Panc1 (cell line): ENCODE data around the gene PBX1. TPM values are rescaled to one million over a fixed set of nuclear protein-coding genes. Genes with fewer than 3 reads are reported as not detected.

Experiments used
- ATAC-seq: fragments of 200-7000 bp; cut with Tn5 transposase; 2 replicates; pipeline ENCODE4 v1.9.1; 2020; ENCODE audit warnings: mild to moderate bottlenecking, moderate library complexity
- BruUV-seq: library from RNA; stranded (reverse); fragments of 400-500 nt; replicated peaks from 2 replicates; lab custom pipeline; 2021; lab: Mats Ljungman, UMichigan
- CTCF ChIA-PET: fragments of 300-600 bp; sonication (Branson Sonifier 250); formaldehyde crosslinking; loops from one replicate; lab custom pipeline; 2022; ENCODE audit warnings: antibody characterized with exemption; lab: Charles Lee
- POLR2A ChIA-PET: fragments of 300-600 bp; sonication (Branson Sonifier 250); formaldehyde crosslinking; loops from one replicate; lab custom pipeline; 2022; ENCODE audit warnings: antibody characterized with exemption; lab: Charles Lee
- DNase-seq: peaks from one replicate; pipeline ENCODE4 v3.0.0-alpha.2; 2010; ENCODE audit warnings: low read depth, low spot score
- H3K27ac ChIP-seq: 2 replicates; pipeline ENCODE4 v1.5.1; 2011; ENCODE audit warnings: mild to moderate bottlenecking, low read length, inconsistent platforms
- H3K27me3 ChIP-seq: fragments of 200-500 bp; sonication (Bioruptor generic); 2 replicates; pipeline ENCODE4 v1.6.0; 2014; ENCODE audit warnings: low read length, inconsistent platforms; ENCODE audit not compliant: control insufficient read depth, insufficient read depth
- H3K36me3 ChIP-seq: fragments of 200-500 bp; sonication (Bioruptor generic); 2 replicates; pipeline ENCODE4 v1.5.1; 2014; ENCODE audit warnings: inconsistent platforms, mild to moderate bottlenecking, low read length, moderate library complexity; ENCODE audit not compliant: control insufficient read depth, insufficient read depth
- H3K4me1 ChIP-seq: 2 replicates; pipeline ENCODE4 v1.5.1; 2011; ENCODE audit warnings: inconsistent platforms, mild to moderate bottlenecking, low read length, moderate library complexity; ENCODE audit not compliant: control insufficient read depth, insufficient read depth
- H3K4me3 ChIP-seq, 2 experiments: 2 replicates each; pipeline ENCODE4 v1.5.1; 2011 to 2012; ENCODE audit warnings: low read depth in 2 of 2, low read length in 2 of 2, mild to moderate bottlenecking in 2 of 2, inconsistent platforms in 1 of 2, moderate library complexity in 1 of 2
- H3K9me3 ChIP-seq: fragments of 200-500 bp; sonication (Bioruptor generic); 2 replicates; pipeline ENCODE4 v1.5.1; 2014; ENCODE audit warnings: low read depth, mild to moderate bottlenecking, inconsistent platforms, low read length, moderate library complexity; ENCODE audit not compliant: control insufficient read depth, insufficient read depth
- POLR2AphosphoS5 ChIP-seq: IDR thresholded peaks from 2 replicates; pipeline ENCODE4 v1.6.1; 2012; ENCODE audit warnings: mild to moderate bottlenecking, low read depth, low read length, moderate library complexity
- REST ChIP-seq, 2 experiments: IDR thresholded peaks; 2 replicates each; pipeline ENCODE4 v1.6.1; 2011 to 2012; ENCODE audit warnings: low read depth in 2 of 2, control low read depth in 1 of 2, low read length in 1 of 2, mild to moderate bottlenecking in 1 of 2, moderate library complexity in 1 of 2; ENCODE audit not compliant: insufficient read depth in 1 of 2
- SIN3A ChIP-seq: IDR thresholded peaks from 2 replicates; pipeline ENCODE4 v1.6.1; 2012; ENCODE audit warnings: low read depth, mild to moderate bottlenecking, low read length, moderate library complexity, borderline replicate concordance; ENCODE audit not compliant: insufficient read depth
- TCF7L2 ChIP-seq: IDR thresholded peaks from 2 replicates; pipeline ENCODE4 v1.6.1; 2011; ENCODE audit warnings: mild to moderate bottlenecking, low read depth, low read length, inconsistent platforms
- in situ Hi-C: cut with HindIII; loops from 2 replicates; pipeline ENCODE4 v1.10.0; 2016; ENCODE audit warnings: low sequenced_read_pairs, low pct_unique_long_range_greater_than_20kb
- intact Hi-C: fragments of 100-400 bp; cut with micrococcal nuclease; formaldehyde crosslinking; loops from one replicate; pipeline ENCODE4 v1.10.0; 2022; ENCODE audit not compliant: unreplicated experiment
- total RNA-seq: library from RNA; stranded (reverse); gene quantifications from one replicate; pipeline ENCODE4 v1.2.1, GENCODE V29; 2021; ENCODE audit not compliant: unreplicated experiment
- TF ChIP-seq, protein P1 (sequence below): fragments of 450-650 bp; IDR thresholded peaks from 2 replicates; pipeline ENCODE4 v1.5.1; 2017; ENCODE audit warnings: mild to moderate bottlenecking

Gene PBX1
- total RNA-seq, 1 experiment from 2014 or later = 2.0 TPM

DNA sequence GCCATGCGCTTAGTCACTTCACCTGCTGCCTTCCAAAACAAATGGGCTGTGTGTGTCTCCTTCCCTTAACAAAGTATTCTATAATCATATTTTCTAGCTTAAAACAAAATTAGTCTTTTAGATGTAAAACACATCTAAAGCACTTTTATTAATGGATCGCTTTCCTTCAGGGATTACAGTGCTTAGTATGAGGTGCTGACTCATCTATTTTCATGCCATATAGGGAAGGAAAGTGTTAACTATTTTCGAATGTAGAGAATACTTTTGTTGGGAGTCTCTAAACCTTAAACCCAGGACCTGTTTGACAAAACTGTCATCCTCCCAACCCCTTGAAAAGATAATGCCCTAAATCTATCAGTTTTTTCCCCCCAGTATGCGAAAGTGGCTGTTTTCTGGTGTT, 90.2 kb downstream of the PBX1 start:
- ChIA-PET POLR2A (no interaction called here), CTCF (no interaction called here)
- no peaks in the 10 kb centered on the region for H3K9me3 ChIP-seq
- BruUV-seq = no TSS peak
- no peaks in the 10 kb centered on the region for H3K36me3 ChIP-seq
- TF ChIP-seq, protein P1, sequence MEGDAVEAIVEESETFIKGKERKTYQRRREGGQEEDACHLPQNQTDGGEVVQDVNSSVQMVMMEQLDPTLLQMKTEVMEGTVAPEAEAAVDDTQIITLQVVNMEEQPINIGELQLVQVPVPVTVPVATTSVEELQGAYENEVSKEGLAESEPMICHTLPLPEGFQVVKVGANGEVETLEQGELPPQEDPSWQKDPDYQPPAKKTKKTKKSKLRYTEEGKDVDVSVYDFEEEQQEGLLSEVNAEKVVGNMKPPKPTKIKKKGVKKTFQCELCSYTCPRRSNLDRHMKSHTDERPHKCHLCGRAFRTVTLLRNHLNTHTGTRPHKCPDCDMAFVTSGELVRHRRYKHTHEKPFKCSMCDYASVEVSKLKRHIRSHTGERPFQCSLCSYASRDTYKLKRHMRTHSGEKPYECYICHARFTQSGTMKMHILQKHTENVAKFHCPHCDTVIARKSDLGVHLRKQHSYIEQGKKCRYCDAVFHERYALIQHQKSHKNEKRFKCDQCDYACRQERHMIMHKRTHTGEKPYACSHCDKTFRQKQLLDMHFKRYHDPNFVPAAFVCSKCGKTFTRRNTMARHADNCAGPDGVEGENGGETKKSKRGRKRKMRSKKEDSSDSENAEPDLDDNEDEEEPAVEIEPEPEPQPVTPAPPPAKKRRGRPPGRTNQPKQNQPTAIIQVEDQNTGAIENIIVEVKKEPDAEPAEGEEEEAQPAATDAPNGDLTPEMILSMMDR = no peak
- TF ChIP-seq SIN3A = no peak
- TF ChIP-seq TCF7L2 = no peak
- no peak for TF ChIP-seq POLR2AphosphoS5
- TF ChIP-seq REST (IDR thresholded peaks at IDR 0.05; ENCODE audit: insufficient read depth in 1 of 2, low read depth in 2 of 2, low read length in 1 of 2) = no peak
- in situ Hi-C loops = no loop called here
- H3K27ac ChIP-seq = no peak overlapping the region
- DNase-seq (no peak), ATAC-seq (no peak)
- intact Hi-C loops = no loop called here
- no peaks in the 10 kb centered on the region for H3K27me3 ChIP-seq
- no peak overlapping the region for H3K4me3 ChIP-seq
- no peaks in the 10 kb centered on the region for H3K4me1 ChIP-seq

- Histone ChIP-seq H3K9me3 (no peaks in the 10 kb centered on the region), H3K27me3 (no peaks in the 10 kb centered on the region), H3K4me1 (no peaks in the 10 kb centered on the region), H3K27ac (no peak overlapping the region), H3K4me3 (no peak overlapping the region), H3K36me3 (no peaks in the 10 kb centered on the region)
- CTCF ChIA-PET = no interaction called here
- BruUV-seq = no TSS peak
- TF ChIP-seq REST (IDR thresholded peaks at IDR 0.05; ENCODE audit: insufficient read depth in 1 of 2, low read depth in 2 of 2, low read length in 1 of 2) (no peak), SIN3A (no peak), TCF7L2 (no peak), POLR2AphosphoS5 (no peak)
- TF ChIP-seq, protein P1 = no peak
- no peak for DNase-seq
- POLR2A ChIA-PET = no interaction called here
- in situ Hi-C loops (no loop called here), intact Hi-C loops (no loop called here)
- ATAC-seq = no peak
These were observed 91.5 kb downstream of the PBX1 start for GRCh38 chr1:164650531-164650930.
